ENCODE data around the gene ETAA1.

DNA sequence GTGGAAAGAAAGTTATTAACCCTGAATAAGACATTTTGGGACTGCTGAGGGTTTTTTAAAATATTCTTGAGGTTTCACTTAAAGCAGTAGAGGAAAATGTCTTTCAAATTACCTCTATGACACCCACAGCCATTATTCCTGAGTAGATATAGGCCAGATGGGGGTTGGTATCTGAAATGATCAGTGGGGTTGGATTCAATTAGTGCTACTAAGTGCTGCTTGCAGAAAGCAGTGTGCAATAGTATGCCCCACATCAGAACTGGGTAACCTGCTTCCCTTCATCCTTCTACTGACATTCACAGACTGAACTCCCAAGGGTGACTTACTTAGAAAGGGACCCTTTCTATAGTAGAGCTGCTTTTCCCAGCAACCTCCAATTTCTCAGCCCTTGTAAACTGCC lies 7.3 kb upstream of the ETAA1 start:
- TF ChIP-seq POLR2AphosphoS5 (IDR thresholded peaks at IDR 0.05; ENCODE audit: borderline replicate concordance, low read depth, low read length), result no peak
- no peak for TF ChIP-seq EZH2 (IDR thresholded peaks at IDR 0.05)
- TF ChIP-seq FOXP2 (optimal IDR thresholded peaks at IDR 0.05; ENCODE audit: control extremely low read depth, extremely low read length, insufficient read depth), result no peak

Measured in SK-N-MC (cell line).